KMS-11 (cell line): Measurements from ENCODE around the gene TMED1.

Experiments used
- H2AFZ ChIP-seq: fragments of 200-600 bp; sonication (generic); 2 replicates; pipeline ENCODE4 v1.6.1; 2016; ENCODE audit warnings: antibody characterized with exemption, mixed run types, low read depth
- H3K27ac ChIP-seq: fragments of 200-600 bp; sonication (generic); 2 replicates; pipeline ENCODE4 v1.6.1; 2016; ENCODE audit warnings: mild to moderate bottlenecking, mixed run types
- H3K27me3 ChIP-seq: fragments of 200-600 bp; sonication (generic); 2 replicates; pipeline ENCODE4 v1.6.1; 2017; ENCODE audit warnings: mild to moderate bottlenecking, low read depth, mixed run types, moderate library complexity; ENCODE audit not compliant: insufficient read depth
- H3K36me3 ChIP-seq: fragments of 200-600 bp; sonication (generic); 2 replicates; pipeline ENCODE4 v1.6.1; 2017; ENCODE audit warnings: mild to moderate bottlenecking, mixed run types; ENCODE audit not compliant: insufficient read depth
- H3K4me1 ChIP-seq: fragments of 200-600 bp; sonication (generic); 2 replicates; pipeline ENCODE4 v1.6.1; 2016; ENCODE audit warnings: mild to moderate bottlenecking, low read depth, mixed run types; ENCODE audit not compliant: poor library complexity, severe bottlenecking
- H3K4me2 ChIP-seq: fragments of 200-600 bp; sonication (generic); 2 replicates; pipeline ENCODE4 v1.7.0; 2016; ENCODE audit warnings: mild to moderate bottlenecking, mixed run types
- H3K4me3 ChIP-seq: fragments of 200-600 bp; sonication (generic); IDR thresholded peaks from 2 replicates; pipeline ENCODE4 v1.6.1; 2017; ENCODE audit warnings: low read depth, low read length, mixed read lengths; ENCODE audit not compliant: insufficient read depth
- H3K79me2 ChIP-seq: fragments of 200-600 bp; sonication (generic); 2 replicates; pipeline ENCODE4 v1.6.1; 2016; ENCODE audit warnings: low read depth, mixed run types; ENCODE audit not compliant: insufficient read depth
- H3K9ac ChIP-seq: fragments of 200-600 bp; sonication (generic); 2 replicates; pipeline ENCODE4 v1.6.1; 2016; ENCODE audit warnings: mild to moderate bottlenecking, mixed run types
- H4K20me1 ChIP-seq: fragments of 200-600 bp; sonication (generic); 2 replicates; pipeline ENCODE4 v1.6.1; 2016; ENCODE audit warnings: mild to moderate bottlenecking, mixed run types; ENCODE audit not compliant: insufficient read depth
- CTCF ChIP-seq: fragments of 200-600 bp; sonication (generic); conservative IDR thresholded peaks from 2 replicates; pipeline ENCODE4 v1.6.1; 2017; ENCODE audit warnings: low read depth, mild to moderate bottlenecking, antibody characterized with exemption, low read length, moderate library complexity, mixed read lengths

The TMED1 gene

DNA sequence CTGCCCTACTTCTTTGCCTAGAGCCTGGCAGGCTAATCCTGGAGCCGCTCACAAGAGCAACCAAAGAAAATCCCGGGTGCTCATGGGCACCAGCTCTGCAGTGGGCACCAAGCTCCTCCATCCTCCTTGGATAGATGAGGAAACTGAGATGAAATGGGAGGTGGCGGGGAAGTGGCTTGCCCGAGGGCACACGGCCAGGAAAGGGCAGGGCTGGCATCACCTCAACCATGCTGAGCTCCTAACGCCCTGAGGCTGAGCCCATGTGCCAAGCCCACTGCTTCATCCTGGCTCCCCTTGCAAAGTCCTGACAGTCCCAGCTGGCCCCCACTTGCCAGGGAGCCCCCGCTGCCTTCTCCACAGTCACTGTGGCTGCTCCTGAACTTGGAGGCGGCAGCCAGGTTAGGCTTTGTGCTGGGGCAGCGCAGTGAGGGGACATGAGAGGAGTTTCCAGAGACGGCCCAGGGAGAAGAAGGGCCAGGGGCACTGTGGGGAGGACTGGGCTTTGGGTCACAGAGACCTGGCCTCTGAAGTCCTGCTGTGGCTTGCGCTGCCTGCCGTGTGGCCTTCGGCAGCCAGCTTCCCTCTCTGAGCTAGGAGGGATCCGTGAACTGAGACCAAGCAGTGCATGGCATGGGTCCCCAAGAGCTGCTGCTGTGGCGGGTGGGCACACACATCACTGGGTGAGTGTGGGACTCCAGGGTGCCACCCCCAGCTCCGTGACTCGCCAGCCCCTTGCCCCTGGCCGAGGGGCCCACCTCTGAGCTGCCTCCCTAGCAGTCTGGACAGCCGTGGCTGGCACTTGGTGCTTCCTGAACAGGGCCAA is 17.5 kb downstream of the TMED1 start:
- no peak overlapping the region for H2AFZ ChIP-seq
- no peak overlapping the region for H3K9ac ChIP-seq
- H4K20me1 ChIP-seq: no peaks in the 10 kb centered on the region
- TF ChIP-seq CTCF: no peak
- H3K4me2 ChIP-seq: no peak overlapping the region
- no peaks in the 10 kb centered on the region for H3K27me3 ChIP-seq
- H3K4me3 ChIP-seq: no peak overlapping the region
- no peak overlapping the region for H3K27ac ChIP-seq
- no peaks in the 10 kb centered on the region for H3K36me3 ChIP-seq
- H3K79me2 ChIP-seq: no peaks in the 10 kb centered on the region
- no peaks in the 10 kb centered on the region for H3K4me1 ChIP-seq

GRCh38 chr19:10817291-10818038 is 18.5 kb downstream of the TMED1 start:
- H3K4me1 ChIP-seq: no peaks in the 10 kb centered on the region
- no peak overlapping the region for H3K27ac ChIP-seq
- no peak overlapping the region for H3K9ac ChIP-seq
- H3K79me2 ChIP-seq: no peaks in the 10 kb centered on the region
- no peaks in the 10 kb centered on the region for H4K20me1 ChIP-seq
- no peaks in the 10 kb centered on the region for H3K36me3 ChIP-seq
- no peak overlapping the region for H2AFZ ChIP-seq
- TF ChIP-seq CTCF: no peak
- no peak overlapping the region for H3K4me2 ChIP-seq
- H3K4me3 ChIP-seq: no peak overlapping the region
- no peaks in the 10 kb centered on the region for H3K27me3 ChIP-seq

- H3K27ac ChIP-seq: no peak overlapping the region
- H3K4me1 ChIP-seq: no peaks in the 10 kb centered on the region
- no peak overlapping the region for H3K9ac ChIP-seq
- H3K36me3 ChIP-seq: no peaks in the 10 kb centered on the region
- no peaks in the 10 kb centered on the region for H3K79me2 ChIP-seq
- H3K4me2 ChIP-seq: no peak overlapping the region
- no peak overlapping the region for H3K4me3 ChIP-seq
- H4K20me1 ChIP-seq: no peaks in the 10 kb centered on the region
- H2AFZ ChIP-seq: no peak overlapping the region
- H3K27me3 ChIP-seq: no peaks in the 10 kb centered on the region
- no peak for TF ChIP-seq CTCF
Measured at GRCh38 chr19:10816691-10817090, 19.3 kb downstream of the TMED1 start.

- no peaks in the 10 kb centered on the region for H4K20me1 ChIP-seq
- no peaks in the 10 kb centered on the region for H3K36me3 ChIP-seq
- no peak for TF ChIP-seq CTCF
- no peaks in the 10 kb centered on the region for H3K4me1 ChIP-seq
- H3K27me3 ChIP-seq: no peaks in the 10 kb centered on the region
- no peak overlapping the region for H3K4me2 ChIP-seq
- H3K79me2 ChIP-seq: no peaks in the 10 kb centered on the region
- no peak overlapping the region for H3K27ac ChIP-seq
- H2AFZ ChIP-seq: no peak overlapping the region
- no peak overlapping the region for H3K9ac ChIP-seq
- H3K4me3 ChIP-seq: no peak overlapping the region
Measured at GRCh38 chr19:10815969-10816644, 19.9 kb downstream of the TMED1 start.
